T-helper 22 cell (primary cell): ENCODE data around the gene CES3.
"Not testable (repeated sequence)": the region's sequence is repeated elsewhere in the genome, so short reads cannot be mapped to it uniquely, and the experiment has no call there.

Experiments used
- DNase-seq: peaks from one replicate; pipeline ENCODE4 v3.0.0-alpha.2; 2020; ENCODE audit warnings: low read depth

The CES3 gene

DNA sequence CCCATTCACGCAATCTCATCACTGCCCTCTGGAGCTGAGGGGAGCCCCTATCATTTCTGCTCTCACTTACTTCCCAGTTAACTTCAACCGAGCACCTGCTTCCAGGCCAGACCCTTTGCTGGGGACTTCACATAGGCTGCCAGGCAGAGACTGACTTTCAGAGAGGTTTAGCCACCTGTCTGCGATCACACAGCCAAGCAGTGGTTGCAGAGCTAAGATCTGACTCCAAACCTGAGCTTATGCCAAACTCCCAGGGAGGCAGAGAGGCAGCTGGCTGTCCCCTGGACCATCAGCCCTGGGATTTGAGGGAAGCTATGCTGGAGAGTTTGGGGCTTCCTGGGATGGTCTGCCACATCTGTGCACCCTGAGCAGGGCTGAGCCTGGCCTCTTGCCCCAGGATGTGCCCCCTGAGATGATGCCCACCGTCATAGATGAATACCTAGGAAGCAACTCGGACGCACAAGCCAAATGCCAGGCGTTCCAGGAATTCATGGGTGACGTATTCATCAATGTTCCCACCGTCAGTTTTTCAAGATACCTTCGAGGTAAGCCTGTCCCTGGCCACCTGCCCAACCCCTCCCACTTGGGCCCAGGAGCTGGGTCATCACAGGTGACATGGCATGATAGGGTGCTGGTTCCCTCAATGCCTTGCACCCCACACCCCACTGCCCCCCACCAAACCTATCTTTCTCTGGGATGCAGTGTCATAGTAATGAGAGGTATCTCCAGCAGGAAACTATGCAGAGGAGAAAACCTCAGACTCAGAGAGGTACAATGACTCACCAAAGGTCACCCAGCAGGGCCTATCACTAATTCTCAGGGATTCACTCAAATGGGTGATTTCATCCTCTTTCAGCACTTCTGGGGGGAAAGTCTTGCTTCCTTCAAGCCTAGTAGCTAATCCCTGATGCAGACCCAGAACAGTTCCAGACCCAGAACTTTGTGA lies 10.0 kb downstream of the CES3 start:
- no peak for DNase-seq

- DNase-seq = no peak
Observed at GRCh38 chr16:66972983-66973382, 11.9 kb downstream of the CES3 start.

GRCh38 chr16:66973716-66974115 lies 12.7 kb downstream of the CES3 start:
- DNase-seq = no peak

DNA sequence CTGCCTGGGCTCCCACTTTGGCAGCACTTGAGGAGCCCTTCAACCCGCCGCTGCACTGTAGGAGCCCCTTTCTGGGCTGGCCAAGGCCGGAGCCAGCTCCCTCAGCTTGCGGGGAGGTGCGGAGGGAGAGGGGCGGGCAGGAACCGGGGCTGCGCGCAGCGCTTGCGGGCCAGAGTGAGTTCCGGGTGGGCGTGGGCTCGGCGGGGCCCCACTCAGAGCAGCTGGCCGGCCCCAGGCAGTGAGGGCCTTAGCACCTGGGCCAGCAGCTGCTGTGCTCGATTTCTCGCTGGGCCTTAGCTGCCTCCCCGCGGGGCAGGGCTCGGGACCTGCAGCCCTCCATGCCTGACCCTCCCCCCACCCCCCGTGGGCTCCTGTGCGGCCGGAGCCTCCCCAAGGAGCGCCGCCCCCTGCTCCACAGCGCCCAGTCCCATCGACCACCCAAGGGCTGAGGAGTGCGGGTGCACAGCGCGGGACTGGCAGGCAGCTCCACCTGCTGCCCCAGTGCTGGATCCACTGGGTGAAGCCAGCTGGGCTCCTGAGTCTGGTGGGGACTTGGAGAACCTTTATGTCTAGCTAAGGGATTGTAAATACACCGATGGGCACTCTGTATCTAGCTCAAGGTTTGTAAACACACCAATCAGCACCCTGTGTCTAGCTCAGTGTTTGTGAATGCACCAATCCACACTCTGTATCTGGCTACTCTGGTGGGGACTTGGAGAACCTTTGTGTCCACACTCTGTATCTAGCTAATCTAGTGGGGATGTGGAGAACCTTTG lies 13.3 kb downstream of the CES3 start:
- not testable (repeated sequence) for DNase-seq

DNA sequence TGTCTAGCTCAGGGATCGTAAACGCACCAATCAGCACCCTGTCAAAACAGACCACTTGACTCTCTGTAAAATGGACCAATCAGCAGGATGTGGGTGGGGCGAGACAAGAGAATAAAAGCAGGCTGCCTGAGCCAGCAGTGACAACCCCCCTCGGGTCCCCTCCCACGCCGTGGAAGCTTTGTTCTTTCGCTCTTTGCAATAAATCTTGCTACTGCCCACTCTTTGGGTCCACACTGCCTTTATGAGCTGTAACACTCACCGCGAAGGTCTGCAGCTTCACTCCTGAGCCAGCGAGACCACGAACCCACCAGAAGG lies 13.8 kb downstream of the CES3 start:
- peak; percentile 31 for DNase-seq

DNA sequence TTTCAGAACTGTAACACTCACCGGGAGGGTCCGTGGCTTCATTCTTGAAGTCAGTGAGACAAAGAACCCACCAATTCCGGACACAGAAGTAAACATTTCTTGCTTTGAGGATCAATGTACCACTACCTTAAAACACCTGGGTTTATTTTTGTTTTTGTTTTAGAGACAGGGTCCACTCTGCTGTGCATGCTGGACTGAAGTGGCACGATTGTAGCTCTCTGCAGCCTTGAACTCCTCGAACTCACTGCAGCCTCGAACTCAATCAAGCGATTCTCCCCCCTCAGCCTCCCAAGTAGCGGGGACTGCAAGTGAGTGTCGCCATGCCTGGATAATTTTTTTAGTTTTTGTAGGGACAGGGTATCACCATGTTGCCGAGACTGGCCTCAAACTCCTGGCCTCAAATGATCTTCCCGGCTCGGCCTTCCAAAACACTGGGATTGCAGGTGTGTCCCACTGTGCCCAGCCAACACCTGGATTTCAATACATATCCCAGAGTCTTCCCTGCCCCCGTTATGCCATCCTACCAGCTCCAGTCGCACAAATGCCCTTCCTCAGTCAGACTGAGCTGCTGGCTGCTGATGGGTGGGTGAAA lies 14.3 kb downstream of the CES3 start:
- DNase-seq = no peak

DNA sequence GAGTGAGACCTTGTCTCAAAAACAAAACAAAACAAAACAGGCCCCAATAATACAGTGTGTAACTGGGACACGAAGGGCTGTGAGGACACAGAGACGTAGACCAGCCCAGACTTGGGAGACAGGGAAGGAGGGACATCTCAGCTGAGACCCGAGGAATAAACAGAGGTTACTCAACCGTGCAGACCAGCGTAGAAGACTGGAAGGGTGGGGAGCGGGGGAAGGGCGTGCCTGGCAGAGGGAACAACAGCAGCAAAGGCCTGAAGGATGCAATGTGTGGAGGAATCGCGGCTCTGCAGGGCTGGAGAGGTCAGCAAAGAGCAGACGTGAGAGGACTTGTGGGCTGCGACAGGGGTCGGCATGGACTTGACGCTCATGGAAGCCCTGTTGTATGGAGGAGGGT lies 15.7 kb downstream of the CES3 start:
- DNase-seq = no peak

GRCh38 chr16:66977341-66978113 lies 16.5 kb downstream of the CES3 start:
- peak; percentile 62 for DNase-seq

DNA sequence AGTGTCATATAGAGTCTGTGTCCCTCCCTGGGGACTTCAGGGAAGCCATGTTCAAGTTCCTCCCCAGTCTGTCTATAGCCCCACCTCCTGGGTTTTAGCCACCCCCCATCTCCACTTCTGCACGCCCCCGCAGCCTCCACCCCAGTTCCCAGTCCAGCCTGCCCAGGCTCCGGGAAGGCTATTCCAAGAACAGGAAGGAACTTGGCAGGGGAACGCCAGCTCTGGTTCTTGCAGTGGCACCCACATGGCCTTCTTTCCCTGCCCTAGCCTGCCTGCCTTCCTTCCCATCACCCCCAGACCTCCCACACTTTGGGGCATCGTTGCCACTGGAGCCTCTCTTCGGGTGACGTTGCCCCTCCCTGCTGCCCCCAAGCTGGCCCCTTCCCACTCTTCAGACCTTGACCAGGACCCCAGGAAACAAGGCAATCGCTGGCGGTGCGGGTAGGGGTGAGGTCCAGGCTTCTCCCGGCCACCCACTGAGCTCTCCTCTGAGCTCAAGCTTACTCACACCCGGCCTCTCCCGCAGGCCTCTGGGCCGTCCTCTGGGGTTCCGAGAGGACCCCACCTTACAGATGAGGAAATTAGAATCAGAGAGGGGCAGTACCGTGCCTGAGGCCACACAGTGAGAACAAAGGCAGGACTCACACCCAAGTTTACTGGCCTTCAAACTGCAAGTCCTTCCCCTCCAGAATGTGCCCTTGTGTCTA lies 18.1 kb downstream of the CES3 start:
- no peak for DNase-seq

- DNase-seq = no peak
Observed at GRCh38 chr16:66983033-66983432, 22.0 kb downstream of the CES3 start.

DNA sequence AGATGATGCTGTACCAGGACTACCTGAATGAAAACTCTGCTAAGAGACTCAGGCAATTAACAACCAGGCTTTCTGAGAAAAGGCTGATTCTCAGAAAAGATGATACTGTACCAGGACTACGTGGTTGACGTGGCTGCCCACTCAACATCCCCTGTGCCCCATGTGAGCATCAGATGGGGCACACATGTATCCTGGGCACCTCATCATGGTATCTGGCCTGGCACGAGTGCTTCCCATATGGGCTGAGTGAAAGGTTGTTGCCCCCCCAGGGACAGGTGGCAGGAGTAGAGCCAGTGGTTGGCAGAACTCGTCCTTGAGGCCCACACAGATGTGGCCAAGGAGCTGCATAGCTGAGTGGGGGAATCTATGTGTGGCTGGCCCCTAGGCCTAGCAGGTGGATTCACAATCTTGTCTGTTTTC lies 23.8 kb downstream of the CES3 start:
- DNase-seq = no peak

DNA sequence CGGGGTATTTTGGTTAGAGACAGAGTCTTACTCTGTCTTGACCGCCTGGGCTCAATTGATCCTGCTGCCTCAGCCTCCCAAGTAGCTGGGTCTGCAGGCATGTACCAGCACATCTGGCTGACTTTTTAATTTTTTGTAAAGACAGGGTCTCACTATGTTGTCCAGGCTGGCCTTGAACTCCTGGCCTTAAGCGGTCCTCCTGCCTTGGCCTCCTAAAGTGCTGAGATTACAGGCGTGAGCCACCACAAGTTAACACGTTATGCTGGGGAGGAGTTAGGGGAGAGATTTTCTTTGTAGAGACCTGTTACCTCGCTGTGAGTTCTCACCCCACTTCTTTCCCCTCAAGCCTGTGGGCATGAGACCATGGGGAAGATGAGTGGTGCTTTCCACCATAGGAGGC lies 25.5 kb downstream of the CES3 start:
- DNase-seq = no peak

DNA sequence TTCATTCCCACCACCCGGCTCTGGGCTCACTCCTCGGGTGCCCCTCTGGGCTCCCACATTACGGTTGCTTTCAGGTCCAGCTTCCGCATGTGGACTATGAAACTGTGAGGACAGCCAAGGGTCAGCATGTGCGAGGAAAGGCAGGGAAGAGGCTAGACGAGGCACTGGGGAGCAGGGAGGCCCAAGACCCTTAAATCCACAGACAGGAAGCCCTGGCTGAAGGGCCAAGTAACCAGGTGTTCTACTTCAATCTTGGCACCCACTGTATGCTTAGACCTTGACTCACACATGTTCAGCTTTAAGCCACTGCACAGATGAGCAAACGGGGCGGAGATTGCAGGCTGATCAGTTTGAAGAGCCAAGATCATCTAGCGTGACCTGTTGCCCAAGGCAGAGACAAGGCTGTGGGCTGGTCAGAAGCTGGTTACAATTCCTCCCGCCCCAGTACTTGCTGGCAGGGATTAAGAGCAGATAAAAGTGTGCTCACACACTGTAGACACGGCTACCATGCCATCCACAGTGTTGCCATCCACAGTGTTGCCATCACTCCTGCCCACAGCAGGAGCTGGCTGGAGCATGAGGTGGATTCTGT lies 27.2 kb downstream of the CES3 start, which contains the start of gene CES4A:
TSS of gene CES4A (plus strand) at position 393 of the 592 bp plus-strand sequence. CDS start at position 577, 184 bp downstream.
- DNase-seq = no peak

- no peak for DNase-seq
Observed at GRCh38 chr16:66991545-66992077, 30.5 kb downstream of the CES3 start.

GRCh38 chr16:66993558-66993957 lies 32.5 kb downstream of the CES3 start:
- not testable (repeated sequence) for DNase-seq

DNA sequence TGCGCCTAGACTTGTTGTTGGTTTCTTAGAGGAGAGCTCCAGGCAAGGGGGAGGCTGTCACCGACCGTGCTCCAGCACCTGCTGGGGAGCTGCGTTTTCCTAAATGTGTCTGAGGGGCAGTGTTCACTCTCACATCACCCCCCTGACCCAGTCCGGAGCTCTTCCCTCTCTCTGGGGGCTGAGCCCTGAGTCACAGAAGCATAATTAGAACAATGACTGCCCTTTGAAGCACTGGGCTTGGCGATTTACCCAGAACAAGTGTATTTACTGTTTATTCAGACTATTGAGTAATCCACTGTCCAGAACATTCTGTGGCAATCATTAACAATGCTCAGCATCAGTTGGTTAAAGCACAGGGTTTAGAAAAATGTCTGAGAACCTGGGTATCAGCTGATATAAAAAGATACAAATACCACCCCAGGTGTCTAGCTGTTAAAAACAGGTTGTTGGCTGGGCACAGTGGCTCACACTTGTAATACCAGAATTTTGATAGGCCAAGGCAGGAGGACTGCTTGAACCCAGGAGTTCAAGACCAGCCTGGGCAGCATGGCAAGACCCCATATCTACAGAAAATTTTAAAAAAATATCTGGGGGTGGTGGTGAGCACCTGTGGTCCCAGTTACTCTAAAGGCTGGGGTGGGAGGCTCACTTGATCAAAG lies 35.4 kb downstream of the CES3 start:
- no peak for DNase-seq

- no peak for DNase-seq
Observed at GRCh38 chr16:66996983-66997358, 35.9 kb downstream of the CES3 start.

- peak; percentile 40 for DNase-seq
Observed at GRCh38 chr16:67000384-67001351, 39.6 kb downstream of the CES3 start.

DNA sequence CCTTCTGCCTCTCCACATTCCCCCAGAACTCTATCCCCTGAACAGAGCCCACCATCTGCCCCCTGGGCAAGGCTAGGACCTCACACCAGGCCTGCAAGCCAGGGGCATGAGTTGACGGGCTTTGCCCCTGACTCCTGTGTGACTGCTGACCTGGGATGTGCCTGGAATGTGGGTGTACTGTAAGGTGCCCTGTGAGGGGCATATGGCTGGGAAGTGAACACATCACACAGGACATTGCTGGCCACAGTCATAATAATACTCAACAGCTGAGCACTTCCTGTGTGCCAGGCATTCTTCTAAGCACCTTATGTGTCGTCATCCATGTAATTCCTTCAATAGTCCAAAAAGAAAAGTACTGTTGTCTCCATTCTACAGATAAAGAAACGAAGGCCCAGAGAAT lies 40.7 kb downstream of the CES3 start:
- DNase-seq = no peak
